AML-193 (cell line): Measurements from ENCODE around the gene FXYD2.
"Not testable (repeated sequence)": the region's sequence is repeated elsewhere in the genome, so short reads cannot be mapped to it uniquely, and the experiment has no call there.

Source experiments
- DNase-seq, 2 experiments: peaks; one replicate each; lab custom pipeline; 2025; lab: John Stamatoyannopoulos, UW

FXYD2 gene

DNA sequence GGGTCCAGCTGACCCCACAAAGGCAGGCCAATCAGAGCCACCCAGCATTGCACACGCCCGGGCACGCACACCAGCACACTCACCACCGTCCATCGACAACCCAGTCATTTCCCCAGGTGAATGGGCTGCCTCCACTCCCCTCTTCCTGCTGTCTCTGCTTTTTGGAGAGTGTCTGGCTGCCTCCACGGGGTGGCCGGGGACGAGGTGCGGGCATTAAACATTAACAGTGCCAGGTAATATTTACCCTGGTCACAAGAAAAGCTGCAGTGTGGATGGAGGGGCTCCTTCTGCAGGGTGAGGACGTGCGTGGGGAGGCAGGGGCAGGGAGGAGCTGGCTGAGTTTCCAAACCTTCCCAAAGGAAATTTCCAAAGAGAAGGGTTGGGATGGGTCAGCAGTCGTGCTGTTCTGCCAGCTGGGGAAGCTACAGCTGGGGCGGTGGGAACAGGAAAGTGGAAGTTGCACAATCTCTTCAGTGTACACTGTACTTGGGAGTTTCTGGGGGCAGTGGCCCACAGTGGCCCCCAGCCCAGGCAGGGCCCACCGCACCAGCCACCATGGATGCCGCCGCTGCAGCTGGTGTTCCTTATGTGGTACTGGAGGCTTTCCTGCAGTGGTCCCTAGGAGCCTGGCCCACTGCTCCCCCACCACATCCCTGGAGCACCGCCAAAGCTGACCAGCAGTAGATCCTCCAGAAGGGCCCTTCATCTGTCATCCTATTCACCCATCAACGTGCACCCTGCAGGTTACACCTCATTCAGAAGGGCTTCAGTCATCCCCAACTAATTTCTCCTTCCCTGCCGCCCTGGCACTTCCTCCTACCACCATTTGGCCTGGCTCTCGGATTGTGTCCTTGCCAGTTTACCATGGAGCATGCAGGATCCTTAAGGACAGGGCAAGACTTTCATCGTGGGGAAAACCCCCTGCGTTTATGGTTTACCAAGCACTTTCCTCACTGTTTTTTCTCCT, at the start of gene FXYD2:
Gene FXYD2 (minus strand): TSS at position 174 of the 967 bp plus-strand sequence. CDS start 66 bp downstream, at position 108.
- peak; percentile 6 to 21 for DNase-seq

- no peak for DNase-seq
Observed at GRCh38 chr11:117873828-117874125, 49.2 kb upstream of the FXYD2 start.

- DNase-seq = no peak
Observed at GRCh38 chr11:117872975-117873827, 48.7 kb upstream of the FXYD2 start.

DNA sequence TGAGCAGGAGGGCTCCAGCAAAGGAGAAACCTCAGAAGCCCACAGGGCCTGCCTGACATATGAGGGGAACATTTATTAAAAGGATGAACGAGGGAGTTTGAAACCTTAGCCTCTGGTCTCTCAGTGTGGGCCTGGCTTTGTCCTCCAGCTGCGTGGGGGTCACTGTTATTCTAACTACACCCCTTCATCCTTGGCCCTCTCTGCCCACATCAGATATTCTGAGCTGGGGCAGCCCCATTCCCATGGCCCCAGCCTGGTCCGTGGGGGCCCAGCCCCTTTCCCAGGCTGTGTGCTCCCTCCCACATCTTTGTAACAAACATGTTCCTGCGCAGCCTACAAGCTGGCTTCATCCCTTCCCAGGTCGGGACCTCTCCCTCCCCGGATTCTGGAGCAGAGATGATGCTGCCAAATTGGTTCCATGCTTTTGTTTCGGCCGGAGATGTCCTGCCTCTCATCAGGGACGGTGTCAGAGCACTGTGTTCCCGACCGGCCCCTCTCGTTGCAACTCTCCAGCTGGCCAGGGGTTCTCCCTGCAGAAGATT, 47.9 kb upstream of the FXYD2 start:
- DNase-seq = no peak

- DNase-seq = no peak
Observed at GRCh38 chr11:117871784-117872183, 47.2 kb upstream of the FXYD2 start.

DNA sequence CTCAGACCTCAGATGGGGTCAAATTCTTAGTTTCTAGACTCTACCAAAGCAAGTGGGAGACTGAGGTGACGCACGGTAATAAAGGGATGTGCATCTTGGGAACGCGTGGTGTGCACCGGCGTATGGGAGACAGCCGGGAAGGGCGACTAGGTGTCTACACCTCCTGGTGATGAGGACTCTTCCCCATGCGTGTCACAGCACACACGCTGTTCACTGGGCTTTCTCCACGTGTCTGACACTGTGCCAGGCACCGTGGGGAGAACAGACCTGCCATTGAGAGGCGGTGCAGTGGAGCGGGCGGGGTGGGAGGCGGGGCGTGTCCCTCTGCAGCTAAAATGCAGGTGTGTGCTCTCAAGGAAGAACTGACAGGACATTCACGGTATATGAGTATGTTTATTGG, 46.6 kb upstream of the FXYD2 start:
- DNase-seq = no peak

DNA sequence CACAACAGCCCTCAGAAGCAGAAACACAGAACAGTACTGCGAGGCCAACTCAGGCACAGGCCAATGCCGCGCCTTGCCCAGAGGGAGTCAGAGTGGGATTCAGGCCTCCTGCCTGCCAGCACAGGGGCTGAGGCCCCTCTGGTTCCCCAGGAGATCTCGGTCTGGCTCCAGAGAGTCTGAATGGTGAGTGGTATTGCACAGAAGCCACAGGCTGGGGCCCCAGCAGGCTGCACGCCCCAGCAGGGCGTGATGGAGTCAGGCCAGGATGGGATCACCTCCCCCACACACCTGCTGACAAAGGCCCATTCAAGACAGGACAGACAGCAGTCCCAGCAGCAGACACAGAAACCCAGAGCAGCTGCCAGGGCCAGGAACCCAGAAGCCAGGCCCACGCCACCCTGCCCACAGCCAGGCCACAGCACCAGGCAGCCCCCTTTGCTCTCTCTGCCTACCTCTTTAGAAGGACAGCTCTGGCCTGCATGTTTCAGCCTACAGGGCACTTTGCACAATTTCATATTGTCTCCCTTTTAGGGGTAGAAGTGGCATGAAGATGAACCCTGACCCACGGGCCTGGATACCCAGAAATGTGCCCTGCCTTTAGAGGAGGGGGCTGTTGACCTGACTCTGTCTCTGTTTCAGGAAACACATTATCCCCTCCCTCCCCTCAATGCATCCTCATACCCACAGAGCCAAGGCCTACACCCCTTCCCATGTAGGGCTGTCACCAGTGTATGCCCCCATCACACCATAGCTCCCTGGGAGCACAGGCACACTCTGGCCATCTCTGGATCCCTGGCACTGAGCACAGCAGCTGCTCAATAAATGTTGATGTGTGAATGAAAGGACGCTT, 45.8 kb upstream of the FXYD2 start:
- DNase-seq = no peak

DNA sequence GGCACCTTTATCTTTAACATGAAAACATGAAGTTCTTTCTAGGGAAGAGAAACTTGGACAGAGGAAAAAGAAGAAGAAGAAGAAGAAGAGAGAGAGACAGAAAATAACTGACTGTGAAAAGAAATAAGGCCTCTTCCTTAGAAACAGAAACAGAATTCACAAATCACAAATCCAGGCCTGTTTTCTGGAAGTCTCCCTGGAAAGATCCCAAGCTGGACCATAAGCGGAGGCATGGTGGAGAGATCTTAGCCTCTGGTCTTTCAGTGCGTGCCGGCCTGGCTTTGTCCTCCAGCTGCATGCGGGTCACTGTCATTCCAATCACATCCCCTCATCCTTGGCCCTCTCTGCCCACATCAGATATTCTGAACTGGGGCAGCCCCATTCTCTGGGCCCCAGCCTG, 45.1 kb upstream of the FXYD2 start:
- no peak for DNase-seq

DNA sequence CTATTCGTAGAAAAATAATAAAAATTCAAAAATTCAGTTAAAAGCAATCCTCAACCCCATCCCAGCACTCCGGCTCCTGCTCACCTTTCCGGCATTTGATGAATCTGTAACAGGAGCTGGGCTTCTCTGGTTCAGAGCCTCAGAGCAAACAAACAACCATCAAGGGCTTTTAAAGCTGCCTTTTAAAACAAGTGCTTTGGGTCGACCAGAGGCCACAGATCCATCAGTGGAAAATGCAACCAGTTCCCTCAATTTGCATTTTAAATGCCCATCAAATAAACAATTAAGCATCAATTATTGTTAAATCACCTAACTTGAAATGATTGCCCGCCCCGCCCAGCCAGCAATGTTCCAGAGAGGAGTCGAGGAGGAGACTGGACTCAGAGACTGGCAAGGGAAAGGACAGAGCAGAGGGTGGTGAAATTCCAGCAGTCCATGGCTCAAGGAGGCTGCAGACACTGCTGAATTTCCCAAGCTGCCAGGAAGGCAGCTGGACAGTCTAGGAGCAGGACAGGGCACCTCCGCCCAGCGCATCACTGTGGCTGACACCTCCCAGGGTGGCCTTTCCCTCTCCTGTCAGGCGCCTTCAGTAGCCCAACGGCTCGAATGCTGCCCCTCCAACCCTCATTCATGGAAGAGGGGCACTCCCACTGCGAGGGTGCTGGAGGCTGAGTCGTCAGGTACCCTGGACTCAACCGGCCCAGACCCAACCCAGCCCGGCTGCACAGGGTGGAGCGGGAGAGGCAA, 44.4 kb upstream of the FXYD2 start:
- DNase-seq = no peak

DNA sequence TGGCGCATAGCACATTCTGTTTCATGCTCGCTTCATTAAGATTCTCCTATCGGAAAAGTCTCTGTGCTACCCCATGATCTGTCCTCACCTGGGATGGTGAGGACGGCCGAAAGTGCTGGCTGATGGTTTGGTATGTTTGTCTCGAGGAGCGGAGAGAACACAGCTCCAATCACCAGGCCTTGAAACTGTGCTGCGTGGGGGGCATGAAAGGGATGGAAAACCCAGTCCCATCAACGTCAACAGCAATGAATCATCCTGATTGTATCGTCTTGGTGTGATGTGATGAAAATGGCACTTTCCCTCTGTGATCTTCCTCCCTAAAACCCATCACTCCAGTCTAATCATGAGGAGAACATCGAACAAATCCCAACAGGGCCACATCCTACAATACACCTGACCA, 43.5 kb upstream of the FXYD2 start:
- no peak for DNase-seq

DNA sequence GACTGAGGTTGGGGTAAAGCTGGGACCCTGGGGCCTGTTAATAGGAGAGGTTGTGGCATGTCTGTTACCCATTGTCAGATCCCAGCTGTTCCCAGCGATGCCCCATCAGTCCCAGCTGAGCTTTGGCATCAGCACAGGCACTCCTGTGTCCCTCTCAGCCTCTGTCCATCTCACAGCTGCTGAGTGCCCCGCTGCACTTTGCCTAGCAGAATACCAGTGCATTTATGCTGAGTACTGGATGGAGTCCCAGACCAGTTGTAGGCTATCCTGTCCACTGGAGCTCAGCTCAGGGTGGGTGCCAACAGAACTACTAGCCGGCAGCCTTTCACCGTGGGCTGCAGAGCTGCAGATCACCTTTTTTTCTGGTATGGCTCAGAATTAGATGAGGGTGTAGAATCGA, 42.0 kb upstream of the FXYD2 start:
- DNase-seq = no peak

GRCh38 chr11:117865546-117865945, 41.0 kb upstream of the FXYD2 start:
- not testable (repeated sequence) for DNase-seq

DNA sequence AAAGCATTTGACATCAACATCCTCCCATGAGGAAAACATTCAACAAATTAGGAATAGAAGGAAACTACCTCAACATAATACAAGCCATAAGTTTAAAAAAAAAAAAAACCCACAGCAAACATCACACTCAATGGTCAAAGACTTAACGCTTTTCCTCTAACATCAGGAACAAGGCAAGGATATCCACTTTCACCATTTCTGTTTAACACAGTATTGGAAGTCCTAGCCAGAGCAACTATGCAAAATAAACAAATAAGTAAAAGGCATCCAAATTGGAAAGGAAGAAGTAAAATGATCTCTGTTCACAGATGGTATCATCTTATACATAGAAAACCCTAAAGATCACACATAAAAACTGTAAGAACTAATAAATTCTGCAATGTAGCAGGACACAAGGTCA, 38.8 kb upstream of the FXYD2 start:
- no peak for DNase-seq

DNA sequence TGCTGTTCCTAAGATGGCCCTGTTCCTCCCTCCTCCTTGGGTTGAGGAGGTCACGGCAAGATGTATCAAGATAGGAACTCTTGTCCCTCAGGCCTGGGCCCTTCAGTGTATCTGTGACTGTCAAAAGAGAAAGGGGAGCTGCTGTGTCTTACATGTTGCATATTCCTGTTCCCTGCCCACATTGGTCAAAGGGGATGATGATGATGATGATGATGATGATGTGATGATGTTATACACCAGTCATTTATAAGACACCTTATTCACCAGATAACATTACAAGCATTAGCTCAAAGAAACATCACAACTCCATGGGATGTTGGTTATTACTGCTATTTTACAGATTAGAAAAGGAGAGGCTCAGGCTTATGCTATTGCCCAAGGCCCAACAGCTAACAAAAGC, 38.2 kb upstream of the FXYD2 start:
- DNase-seq = no peak

GRCh38 chr11:117862019-117862725, 37.6 kb upstream of the FXYD2 start:
- DNase-seq = no peak

- DNase-seq = no peak
Observed at GRCh38 chr11:117861151-117862018, 36.8 kb upstream of the FXYD2 start.

GRCh38 chr11:117860139-117860538, 35.6 kb upstream of the FXYD2 start:
- DNase-seq = no peak

DNA sequence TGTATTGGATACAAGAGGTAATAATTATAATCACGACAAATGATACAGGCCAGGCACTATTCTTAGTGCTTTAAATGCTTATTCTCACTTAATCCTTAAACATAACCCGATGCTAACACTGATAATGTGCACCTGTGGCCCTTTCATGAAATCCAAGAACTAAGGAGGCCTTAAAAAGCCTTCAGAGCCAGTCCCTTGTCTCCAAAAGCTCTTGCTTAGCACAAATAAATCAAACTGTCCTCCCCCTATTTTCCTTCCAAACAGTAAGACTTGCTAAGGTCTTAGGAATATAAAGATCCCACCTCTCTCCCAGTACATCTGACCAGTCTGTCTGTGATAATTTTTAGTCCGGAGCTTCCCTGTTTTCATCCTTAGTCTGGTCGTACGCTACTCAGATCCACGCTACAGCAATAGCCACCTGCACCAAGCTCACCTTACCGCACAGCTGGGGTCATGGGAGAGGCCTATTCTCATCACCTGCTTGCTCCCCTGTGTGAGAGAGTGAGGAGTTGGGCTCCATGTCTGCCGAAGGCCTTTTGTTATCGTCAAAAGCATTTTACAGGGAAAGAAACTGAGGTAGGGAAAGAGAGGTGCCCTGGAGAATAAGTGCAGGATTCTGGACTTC, 35.1 kb upstream of the FXYD2 start:
- no peak for DNase-seq

- no peak for DNase-seq
Observed at GRCh38 chr11:117859061-117859460, 34.5 kb upstream of the FXYD2 start.
